ENCODE measurements around the gene RBM38. TPM values are rescaled to one million over a fixed set of nuclear protein-coding genes. Genes with fewer than 3 reads are reported as not detected.

The RBM38 gene
- total and polyA plus RNA-seq, 10 of the 15 experiments (the other 5 are each of a cell fraction or from before 2014, with no cell fraction given): 0.32 to 118 (median 25.2) TPM

DNA sequence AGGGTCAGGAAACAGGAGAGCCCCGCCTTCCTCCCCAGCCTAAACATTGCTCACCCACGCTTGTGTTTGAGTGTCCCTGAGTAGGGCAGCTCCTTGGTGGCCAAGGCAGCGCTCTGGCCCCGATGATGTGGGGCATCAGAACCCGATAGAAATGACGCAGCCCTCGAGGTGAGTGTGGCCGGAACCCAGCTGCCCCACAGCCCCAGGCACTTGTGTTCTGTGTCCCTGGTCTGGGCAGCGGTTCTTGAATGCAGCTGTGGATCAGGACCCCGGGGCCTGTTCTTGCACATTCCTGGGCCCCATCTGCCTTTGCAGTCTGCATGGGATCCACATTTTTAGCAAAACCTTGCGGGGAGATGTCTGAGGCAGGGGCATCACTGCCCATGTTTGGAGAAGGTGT lies 12.8 kb downstream of the RBM38 start (continued):
- TF ChIP-seq, protein P1, sequence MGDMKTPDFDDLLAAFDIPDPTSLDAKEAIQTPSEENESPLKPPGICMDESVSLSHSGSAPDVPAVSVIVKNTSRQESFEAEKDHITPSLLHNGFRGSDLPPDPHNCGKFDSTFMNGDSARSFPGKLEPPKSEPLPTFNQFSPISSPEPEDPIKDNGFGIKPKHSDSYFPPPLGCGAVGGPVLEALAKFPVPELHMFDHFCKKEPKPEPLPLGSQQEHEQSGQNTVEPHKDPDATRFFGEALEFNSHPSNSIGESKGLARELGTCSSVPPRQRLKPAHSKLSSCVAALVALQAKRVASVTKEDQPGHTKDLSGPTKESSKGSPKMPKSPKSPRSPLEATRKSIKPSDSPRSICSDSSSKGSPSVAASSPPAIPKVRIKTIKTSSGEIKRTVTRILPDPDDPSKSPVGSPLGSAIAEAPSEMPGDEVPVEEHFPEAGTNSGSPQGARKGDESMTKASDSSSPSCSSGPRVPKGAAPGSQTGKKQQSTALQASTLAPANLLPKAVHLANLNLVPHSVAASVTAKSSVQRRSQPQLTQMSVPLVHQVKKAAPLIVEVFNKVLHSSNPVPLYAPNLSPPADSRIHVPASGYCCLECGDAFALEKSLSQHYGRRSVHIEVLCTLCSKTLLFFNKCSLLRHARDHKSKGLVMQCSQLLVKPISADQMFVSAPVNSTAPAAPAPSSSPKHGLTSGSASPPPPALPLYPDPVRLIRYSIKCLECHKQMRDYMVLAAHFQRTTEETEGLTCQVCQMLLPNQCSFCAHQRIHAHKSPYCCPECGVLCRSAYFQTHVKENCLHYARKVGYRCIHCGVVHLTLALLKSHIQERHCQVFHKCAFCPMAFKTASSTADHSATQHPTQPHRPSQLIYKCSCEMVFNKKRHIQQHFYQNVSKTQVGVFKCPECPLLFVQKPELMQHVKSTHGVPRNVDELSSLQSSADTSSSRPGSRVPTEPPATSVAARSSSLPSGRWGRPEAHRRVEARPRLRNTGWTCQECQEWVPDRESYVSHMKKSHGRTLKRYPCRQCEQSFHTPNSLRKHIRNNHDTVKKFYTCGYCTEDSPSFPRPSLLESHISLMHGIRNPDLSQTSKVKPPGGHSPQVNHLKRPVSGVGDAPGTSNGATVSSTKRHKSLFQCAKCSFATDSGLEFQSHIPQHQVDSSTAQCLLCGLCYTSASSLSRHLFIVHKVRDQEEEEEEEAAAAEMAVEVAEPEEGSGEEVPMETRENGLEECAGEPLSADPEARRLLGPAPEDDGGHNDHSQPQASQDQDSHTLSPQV (IDR thresholded peaks at IDR 0.05): no peak
- TF ChIP-seq TBL1XR1 (IDR thresholded peaks at IDR 0.05; ENCODE audit: low read depth, low read length) (no peak), HDAC6 (IDR thresholded peaks at IDR 0.05; ENCODE audit: unreplicated experiment) (no peak), FOXM1 (IDR thresholded peaks at IDR 0.05; ENCODE audit: low read depth, low read length) (no peak), JUND (IDR thresholded peaks at IDR 0.05; ENCODE audit: low read depth, low read length) (no peak), TAF1 (IDR thresholded peaks at IDR 0.05; ENCODE audit: borderline replicate concordance, low read depth, low read length) (no peak), STAT1 (conservative IDR thresholded peaks at IDR 0.05) (no peak), SREBF1 (IDR thresholded peaks at IDR 0.05; ENCODE audit: low read length) (no peak)
- TF ChIP-seq, protein P2, sequence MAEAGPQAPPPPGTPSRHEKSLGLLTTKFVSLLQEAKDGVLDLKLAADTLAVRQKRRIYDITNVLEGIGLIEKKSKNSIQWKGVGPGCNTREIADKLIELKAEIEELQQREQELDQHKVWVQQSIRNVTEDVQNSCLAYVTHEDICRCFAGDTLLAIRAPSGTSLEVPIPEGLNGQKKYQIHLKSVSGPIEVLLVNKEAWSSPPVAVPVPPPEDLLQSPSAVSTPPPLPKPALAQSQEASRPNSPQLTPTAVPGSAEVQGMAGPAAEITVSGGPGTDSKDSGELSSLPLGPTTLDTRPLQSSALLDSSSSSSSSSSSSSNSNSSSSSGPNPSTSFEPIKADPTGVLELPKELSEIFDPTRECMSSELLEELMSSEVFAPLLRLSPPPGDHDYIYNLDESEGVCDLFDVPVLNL (IDR thresholded peaks at IDR 0.05; ENCODE audit: low read depth, low read length): no peak

All from GM12878 (cell line).